GM23338 (cell line): ENCODE measurements around the gene SOS1. TPM values are rescaled to one million over a fixed set of nuclear protein-coding genes. Genes with fewer than 3 reads are reported as not detected.

Experiments
- ATAC-seq: fragments of 200-7000 bp; cut with Tn5 transposase; 3 replicates; pipeline ENCODE4 v1.9.1; 2020
- DNase-seq: peaks from one replicate; pipeline ENCODE4 v3.0.0-alpha.2; 2015; ENCODE audit warnings: low spot score
- H2AFZ ChIP-seq: fragments of 200-600 bp; sonication (generic); 2 replicates; pipeline ENCODE4 v1.8.0; 2016; ENCODE audit warnings: antibody characterized with exemption, mild to moderate bottlenecking, moderate library complexity
- H3F3A ChIP-seq: fragments of 200-600 bp; sonication (generic); replicated peaks from 2 replicates; pipeline ENCODE4 v1.8.0; 2017; ENCODE audit warnings: antibody characterized with exemption, mixed run types, low read depth
- H3K27ac ChIP-seq: fragments of 200-600 bp; sonication (generic); 2 replicates; pipeline ENCODE4 v1.6.1; 2016; ENCODE audit warnings: low read depth
- H3K27me3 ChIP-seq: fragments of 200-600 bp; sonication (generic); 2 replicates; pipeline ENCODE4 v1.8.0; 2016; ENCODE audit warnings: mild to moderate bottlenecking, mixed run types, moderate library complexity; ENCODE audit not compliant: insufficient read depth
- H3K36me3 ChIP-seq: fragments of 200-600 bp; sonication (generic); 2 replicates; pipeline ENCODE4 v1.8.0; 2016; ENCODE audit warnings: mild to moderate bottlenecking; ENCODE audit not compliant: insufficient read depth
- H3K4me1 ChIP-seq: fragments of 200-600 bp; sonication (generic); 2 replicates; pipeline ENCODE4 v1.8.0; 2016; ENCODE audit warnings: mild to moderate bottlenecking, moderate library complexity; ENCODE audit not compliant: insufficient read depth
- H3K4me2 ChIP-seq: fragments of 200-600 bp; sonication (generic); 2 replicates; pipeline ENCODE4 v1.7.1; 2017; ENCODE audit warnings: mixed run types
- H3K4me3 ChIP-seq: fragments of 200-600 bp; sonication (generic); 2 replicates; pipeline ENCODE4 v1.6.1; 2016; ENCODE audit warnings: mixed run types
- H3K79me2 ChIP-seq: fragments of 200-600 bp; sonication (generic); replicated peaks from 2 replicates; pipeline ENCODE4 v1.8.0; 2017; ENCODE audit warnings: mild to moderate bottlenecking; ENCODE audit not compliant: insufficient read depth
- H3K9me2 ChIP-seq: fragments of 200-600 bp; sonication (generic); 2 replicates; pipeline ENCODE4 v1.8.0; 2017; ENCODE audit not compliant: insufficient read depth
- H4K20me1 ChIP-seq: fragments of 200-600 bp; sonication (generic); replicated peaks from 2 replicates; pipeline ENCODE4 v1.8.0; 2017; ENCODE audit warnings: mild to moderate bottlenecking; ENCODE audit not compliant: insufficient read depth
- H3K27ac Mint-ChIP-seq: 2 replicates; pipeline ENCODE4 v1.8.0; 2020; ENCODE audit warnings: inconsistent platforms, mild to moderate bottlenecking, moderate library complexity, mixed read lengths
- H3K27me3 Mint-ChIP-seq: 3 replicates; pipeline ENCODE4 v1.8.0; 2022; ENCODE audit warnings: low read depth, mild to moderate bottlenecking, moderate library complexity, mixed read lengths, inconsistent platforms; ENCODE audit not compliant: insufficient read depth, poor library complexity
- H3K36me3 Mint-ChIP-seq: 3 replicates; pipeline ENCODE4 v1.8.0; 2021; ENCODE audit warnings: low read depth, mild to moderate bottlenecking, inconsistent platforms, moderate library complexity, mixed read lengths
- H3K4me1 Mint-ChIP-seq: 3 replicates; pipeline ENCODE4 v1.8.0; 2020; ENCODE audit warnings: mild to moderate bottlenecking, inconsistent platforms, mixed read lengths
- H3K4me3 Mint-ChIP-seq: 3 replicates; pipeline ENCODE4 v1.8.0; 2021; ENCODE audit warnings: moderate library complexity, mild to moderate bottlenecking, inconsistent platforms, mixed read lengths
- H3K9me3 Mint-ChIP-seq: 3 replicates; pipeline ENCODE4 v1.8.0; 2020; ENCODE audit warnings: moderate library complexity, mild to moderate bottlenecking, inconsistent platforms, mixed read lengths
- CREB1 ChIP-seq: fragments of 250-450 bp; sonication (Bioruptor Pico); IDR thresholded peaks from 2 replicates; pipeline ENCODE4 v1.5.0; 2020; ENCODE audit warnings: low read depth, mild to moderate bottlenecking, moderate library complexity
- ETS1 ChIP-seq: IDR thresholded peaks from 2 replicates; pipeline ENCODE4 v1.6.1; 2016; ENCODE audit warnings: antibody characterized with exemption
- EZH2 ChIP-seq: fragments of 200-600 bp; sonication (generic); IDR thresholded peaks from one replicate; pipeline ENCODE4 v1.8.0; 2017; ENCODE audit warnings: antibody characterized with exemption, mild to moderate bottlenecking, low read depth; ENCODE audit not compliant: unreplicated experiment
- JUNB ChIP-seq: IDR thresholded peaks from one replicate; pipeline ENCODE4 v1.6.1; 2016; ENCODE audit warnings: antibody characterized with exemption; ENCODE audit not compliant: unreplicated experiment
- NANOG ChIP-seq: IDR thresholded peaks from 2 replicates; pipeline ENCODE4 v1.6.1; 2016; ENCODE audit warnings: antibody characterized with exemption, borderline replicate concordance
- POLR2AphosphoS5 ChIP-seq: IDR thresholded peaks from 2 replicates; pipeline ENCODE4 v1.6.1; 2016; ENCODE audit warnings: antibody characterized with exemption, low read depth
- STAT1 ChIP-seq: IDR thresholded peaks from one replicate; pipeline ENCODE4 v1.6.1; 2016; ENCODE audit warnings: antibody characterized with exemption; ENCODE audit not compliant: unreplicated experiment
- ZNF331 ChIP-seq: fragments of 250-450 bp; sonication (Bioruptor Pico); IDR thresholded peaks from 2 replicates; pipeline ENCODE4 v1.5.0; 2020; ENCODE audit warnings: low read depth, mild to moderate bottlenecking, moderate library complexity
- polyA plus RNA-seq: library from polyadenylated mRNA; unstranded; fragments of >200 nt; fragmentation: Nextera tagmentation; extraction: Ambion mirVana; gene quantifications from 2 replicates; pipeline ENCODE4 v1.2.1, GENCODE V29; 2016
- total RNA-seq: library from RNA; depleted of rRNA; stranded (reverse); fragments of >200 nt; shearing (Covaris generic); gene quantifications from 2 replicates; pipeline ENCODE4 v1.2.3, GENCODE V29; 2014
- TF ChIP-seq, protein P1 (sequence below): IDR thresholded peaks from one replicate; pipeline ENCODE4 v1.6.1; 2018; ENCODE audit warnings: antibody characterized with exemption; ENCODE audit not compliant: unreplicated experiment

SOS1 gene
- total and polyA plus RNA-seq, 2 experiments from 2014 or later, result 13.4 to 21.9 TPM

- TF ChIP-seq ETS1 (no peak), EZH2 (no peak), POLR2AphosphoS5 (no peak), JUNB (no peak), STAT1 (no peak), NANOG (no peak)
- TF ChIP-seq, protein P1, sequence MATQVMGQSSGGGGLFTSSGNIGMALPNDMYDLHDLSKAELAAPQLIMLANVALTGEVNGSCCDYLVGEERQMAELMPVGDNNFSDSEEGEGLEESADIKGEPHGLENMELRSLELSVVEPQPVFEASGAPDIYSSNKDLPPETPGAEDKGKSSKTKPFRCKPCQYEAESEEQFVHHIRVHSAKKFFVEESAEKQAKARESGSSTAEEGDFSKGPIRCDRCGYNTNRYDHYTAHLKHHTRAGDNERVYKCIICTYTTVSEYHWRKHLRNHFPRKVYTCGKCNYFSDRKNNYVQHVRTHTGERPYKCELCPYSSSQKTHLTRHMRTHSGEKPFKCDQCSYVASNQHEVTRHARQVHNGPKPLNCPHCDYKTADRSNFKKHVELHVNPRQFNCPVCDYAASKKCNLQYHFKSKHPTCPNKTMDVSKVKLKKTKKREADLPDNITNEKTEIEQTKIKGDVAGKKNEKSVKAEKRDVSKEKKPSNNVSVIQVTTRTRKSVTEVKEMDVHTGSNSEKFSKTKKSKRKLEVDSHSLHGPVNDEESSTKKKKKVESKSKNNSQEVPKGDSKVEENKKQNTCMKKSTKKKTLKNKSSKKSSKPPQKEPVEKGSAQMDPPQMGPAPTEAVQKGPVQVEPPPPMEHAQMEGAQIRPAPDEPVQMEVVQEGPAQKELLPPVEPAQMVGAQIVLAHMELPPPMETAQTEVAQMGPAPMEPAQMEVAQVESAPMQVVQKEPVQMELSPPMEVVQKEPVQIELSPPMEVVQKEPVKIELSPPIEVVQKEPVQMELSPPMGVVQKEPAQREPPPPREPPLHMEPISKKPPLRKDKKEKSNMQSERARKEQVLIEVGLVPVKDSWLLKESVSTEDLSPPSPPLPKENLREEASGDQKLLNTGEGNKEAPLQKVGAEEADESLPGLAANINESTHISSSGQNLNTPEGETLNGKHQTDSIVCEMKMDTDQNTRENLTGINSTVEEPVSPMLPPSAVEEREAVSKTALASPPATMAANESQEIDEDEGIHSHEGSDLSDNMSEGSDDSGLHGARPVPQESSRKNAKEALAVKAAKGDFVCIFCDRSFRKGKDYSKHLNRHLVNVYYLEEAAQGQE, result no peak
Observed at GRCh38 chr2:39099870-39100728, 20.8 kb downstream of the SOS1 start (continued).

DNA sequence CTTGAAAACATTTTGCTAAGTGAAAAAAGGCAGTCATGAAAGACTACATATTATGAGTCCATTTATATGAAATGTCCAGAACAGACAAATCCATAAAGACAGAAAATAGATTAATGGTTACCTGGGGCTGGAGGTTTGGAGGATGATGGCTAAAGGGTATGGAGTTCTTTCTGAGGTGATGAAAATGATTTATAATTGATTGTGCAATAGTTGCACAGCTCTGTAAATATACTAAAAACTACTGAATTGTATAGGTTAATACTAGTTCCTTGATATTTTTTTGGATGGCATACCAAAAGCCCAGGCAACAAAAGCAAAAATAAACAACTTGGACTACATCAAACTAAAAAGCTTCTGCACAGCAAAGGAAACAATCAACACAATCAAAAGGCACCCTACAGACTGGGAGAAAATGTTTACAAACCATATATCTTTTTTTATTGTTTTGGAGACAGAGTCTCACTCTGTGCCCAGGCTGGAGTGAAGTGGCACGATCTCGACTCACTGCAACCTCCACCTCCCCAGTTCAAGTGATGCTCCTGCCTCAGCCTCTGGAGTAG, 21.5 kb downstream of the SOS1 start:
- Histone ChIP-seq H3K27me3 (no peaks in the 10 kb centered on the region), H4K20me1 (peaks cover 11% of the 10 kb centered on the region; the same call in 1 of the 2 replicates), H3K27ac (no peak overlapping the region), H3K79me2 (peaks cover 98% of the 10 kb centered on the region), H3F3A (no peaks in the 10 kb centered on the region), H2AFZ (no peak overlapping the region), H3K9me2 (no peaks in the 10 kb centered on the region), H3K4me3 (no peak overlapping the region), H3K4me1 (no peaks in the 10 kb centered on the region), H3K4me2 (no peak overlapping the region), H3K36me3 (no peaks in the 10 kb centered on the region)
- DNase-seq (no peak), ATAC-seq (no peak)
- Mint-ChIP-seq H3K36me3 (peaks cover 3% of the 10 kb centered on the region; the same call in 1 of the 3 replicates), H3K4me1 (peaks cover 3% of the 10 kb centered on the region; the same call in 1 of the 3 replicates), H3K27ac (no peak overlapping the region), H3K9me3 (no peaks in the 10 kb centered on the region), H3K27me3 (peaks cover 3% of the 10 kb centered on the region), H3K4me3 (no peak overlapping the region)
- no peak for TF ChIP-seq NANOG
- no peak for TF ChIP-seq CREB1 (CRISPR knock-in tag)
- no peak for TF ChIP-seq ZNF331 (CRISPR knock-in tag)
- TF ChIP-seq ETS1, result no peak
- TF ChIP-seq STAT1, result no peak
- TF ChIP-seq JUNB, result no peak
- TF ChIP-seq POLR2AphosphoS5, result no peak
- TF ChIP-seq EZH2, result no peak
